Panc1 (cell line): Measurements from ENCODE around the gene RNF222.

Experiments used
- CTCF ChIP-seq: fragments of 450-650 bp; IDR thresholded peaks from 2 replicates; pipeline ENCODE4 v1.5.1; 2017; ENCODE audit warnings: mild to moderate bottlenecking
- POLR2AphosphoS5 ChIP-seq: IDR thresholded peaks from 2 replicates; pipeline ENCODE4 v1.6.1; 2012; ENCODE audit warnings: mild to moderate bottlenecking, low read depth, low read length, moderate library complexity
- TCF7L2 ChIP-seq: IDR thresholded peaks from 2 replicates; pipeline ENCODE4 v1.6.1; 2011; ENCODE audit warnings: mild to moderate bottlenecking, low read depth, low read length, inconsistent platforms

- TF ChIP-seq CTCF = no peak
- TF ChIP-seq TCF7L2 = no peak
- TF ChIP-seq POLR2AphosphoS5 = no peak
Measured at GRCh38 chr17:8366231-8366630, 31.4 kb downstream of the RNF222 start.
